ENCODE measurements around the gene VAMP2. TPM values are rescaled to one million over a fixed set of nuclear protein-coding genes. Genes with fewer than 3 reads are reported as not detected.

VAMP2 gene
- total and polyA plus RNA-seq, 9 of the 15 experiments (the other 6 are each of a cell fraction or from before 2014, with no cell fraction given) = 2.3 to 31.8 (median 6.0) TPM

- TF ChIP-seq RREB1 (CRISPR knock-in tag; IDR thresholded peaks at IDR 0.05) = 0 out of 2 replicates have a peak, but pooled peaks have one; percentile 18
- no peak for TF ChIP-seq CHD7 (IDR thresholded peaks at IDR 0.05; ENCODE audit: low read depth, low read length)
- 0 out of 2 replicates have a peak, but pooled peaks have one; percentile 26 for TF ChIP-seq ZBTB17 (CRISPR knock-in tag; IDR thresholded peaks at IDR 0.05)
- no peak for TF ChIP-seq ZNF398 (CRISPR knock-in tag; IDR thresholded peaks at IDR 0.05)
- TF ChIP-seq HMBOX1 (IDR thresholded peaks at IDR 0.05) = no peak
These were observed 27.1 kb upstream of the VAMP2 start, which contains the start of gene BORCS6 (continued) for GRCh38 chr17:8189711-8190477.
